Activated CD4-positive, CD25-positive, alpha-beta regulatory T cell treated with anti-CD3 and anti-CD28 coated beads, Interleukin-2, amount 50 U/mL, for 24 hours (primary cell): ENCODE measurements around the gene RUBCNL.

Experiments
- ATAC-seq, 2 donors: fragments of 150-1000 bp; cut with Tn5 transposase; one replicate each; pipeline ENCODE4 v1.10.0; 2021; ENCODE audit warnings: mild to moderate bottlenecking in 1 of 2, moderate library complexity in 1 of 2

The RUBCNL gene

DNA sequence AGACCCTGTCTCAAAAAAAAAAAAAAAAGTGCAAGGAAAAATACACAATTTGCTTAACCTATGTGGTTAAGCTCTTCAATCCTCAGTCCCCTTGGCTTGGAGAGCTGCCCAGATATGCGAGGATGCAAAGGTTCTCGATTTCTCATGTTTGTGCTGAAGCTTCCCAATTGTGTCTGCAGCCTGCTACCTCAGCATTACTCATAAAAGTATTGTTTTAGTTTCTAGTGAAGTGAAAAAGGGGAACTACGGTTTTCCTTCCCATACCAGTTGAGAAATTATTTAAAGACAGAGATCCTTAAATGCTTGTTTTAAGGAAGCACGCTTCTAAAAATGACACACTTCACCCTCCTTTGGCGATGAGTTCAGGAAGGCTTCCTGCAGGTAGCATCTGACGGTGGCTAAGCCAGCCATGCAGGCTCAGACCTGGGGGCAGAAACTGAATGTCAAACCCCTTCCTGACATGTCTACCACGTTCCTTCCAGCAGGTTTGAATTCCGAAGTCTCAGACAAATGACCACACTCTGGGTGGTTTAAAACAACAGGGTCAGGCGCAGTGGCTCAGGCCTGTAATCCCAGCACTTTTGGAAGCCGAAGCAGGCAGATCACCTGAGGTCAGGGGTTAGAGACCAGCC, 47.9 kb downstream of the RUBCNL start:
- ATAC-seq, result no peak

DNA sequence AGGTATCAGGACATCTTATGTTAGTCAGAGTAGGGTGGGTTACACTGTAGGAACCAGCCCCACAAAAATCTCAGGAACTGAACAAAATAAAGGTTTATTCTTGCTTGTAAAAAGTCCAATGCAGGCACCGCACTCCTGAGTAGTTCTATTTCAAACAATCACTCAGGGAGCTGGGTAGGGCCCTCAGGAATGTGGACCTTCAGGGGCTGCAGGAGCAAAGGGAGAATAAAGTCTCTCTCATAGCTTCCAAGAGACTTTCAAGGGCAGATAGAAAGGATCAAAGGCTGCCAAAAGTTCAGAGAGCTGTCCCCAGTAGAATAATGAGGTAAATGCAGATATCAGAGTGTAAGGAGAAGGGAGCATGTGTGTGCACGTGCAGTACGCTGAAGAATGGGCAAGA, 49.4 kb downstream of the RUBCNL start:
- ATAC-seq, result no peak

DNA sequence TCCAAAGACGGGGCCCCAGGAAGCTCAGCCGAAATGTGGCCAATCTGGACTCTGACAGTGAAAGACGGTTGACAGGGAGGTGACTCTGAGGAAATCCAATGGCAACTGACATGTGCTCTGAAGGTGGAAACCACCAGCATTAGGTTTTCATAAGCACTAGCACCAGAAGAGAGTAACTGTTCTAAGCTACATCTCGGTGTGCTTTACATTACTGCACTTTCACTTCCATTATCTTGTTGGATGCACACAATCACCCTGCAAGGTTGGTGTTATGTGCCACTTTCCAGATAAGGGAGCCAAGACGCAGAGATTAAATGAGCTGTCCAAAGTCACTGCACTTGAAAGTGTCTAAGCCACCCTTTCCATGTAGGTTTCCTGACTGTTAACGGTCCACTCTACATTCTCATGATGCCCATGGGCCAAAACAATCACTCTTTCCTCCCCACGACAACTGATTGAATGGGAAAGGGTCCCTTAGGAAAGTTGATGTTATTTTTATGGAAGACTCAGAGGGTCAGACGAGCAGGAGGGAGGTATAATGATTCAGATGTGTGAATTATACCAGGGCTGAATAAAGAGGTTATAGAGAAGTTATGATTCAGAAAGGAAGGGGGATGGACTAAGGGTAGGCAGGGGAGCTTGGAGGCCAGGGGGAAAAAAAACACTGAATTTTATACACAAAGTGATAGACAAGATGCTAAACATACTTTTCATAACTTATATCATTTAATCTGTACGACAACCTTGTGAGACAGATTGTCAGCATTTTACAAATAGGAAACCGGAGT, 52.8 kb downstream of the RUBCNL start:
- no peak for ATAC-seq

DNA sequence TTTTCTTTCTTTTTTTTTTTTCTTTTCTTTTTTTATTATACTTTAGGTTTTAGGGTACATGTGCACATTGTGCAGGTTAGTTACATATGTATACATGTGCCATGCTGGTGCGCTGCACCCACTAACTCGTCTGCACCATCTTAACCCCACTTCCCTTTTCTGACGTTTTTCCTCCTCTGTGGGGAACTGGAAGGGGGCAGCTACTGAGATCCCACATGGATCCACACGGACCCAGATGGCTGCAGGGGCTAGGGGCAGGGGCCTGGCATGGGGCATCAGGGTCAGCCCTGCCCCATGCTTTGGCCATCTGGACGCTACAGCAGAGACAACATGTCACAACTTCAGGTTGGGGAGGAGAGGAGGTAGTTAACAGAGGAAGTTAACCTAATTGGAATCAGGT, 54.3 kb downstream of the RUBCNL start:
- ATAC-seq, result no peak

DNA sequence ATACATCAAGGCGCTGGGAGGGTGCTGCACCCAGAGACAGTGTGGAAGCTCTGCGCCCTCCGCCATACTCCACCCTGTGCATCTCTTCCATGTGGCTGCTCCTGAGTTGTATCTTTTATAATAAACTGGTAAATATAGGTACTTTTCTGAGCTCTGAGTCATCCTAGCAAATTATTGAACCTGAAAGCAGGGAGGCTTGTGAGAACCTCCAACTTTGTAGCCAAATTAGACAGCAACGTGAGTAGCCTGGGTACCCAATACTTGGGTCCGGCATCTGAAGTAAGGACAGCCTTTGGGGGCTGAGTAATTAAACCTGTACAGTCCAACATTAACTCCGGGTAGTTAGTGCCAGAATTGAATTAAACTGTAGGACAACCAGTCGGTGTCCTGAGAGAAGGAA, 57.4 kb downstream of the RUBCNL start:
- no peak for ATAC-seq

DNA sequence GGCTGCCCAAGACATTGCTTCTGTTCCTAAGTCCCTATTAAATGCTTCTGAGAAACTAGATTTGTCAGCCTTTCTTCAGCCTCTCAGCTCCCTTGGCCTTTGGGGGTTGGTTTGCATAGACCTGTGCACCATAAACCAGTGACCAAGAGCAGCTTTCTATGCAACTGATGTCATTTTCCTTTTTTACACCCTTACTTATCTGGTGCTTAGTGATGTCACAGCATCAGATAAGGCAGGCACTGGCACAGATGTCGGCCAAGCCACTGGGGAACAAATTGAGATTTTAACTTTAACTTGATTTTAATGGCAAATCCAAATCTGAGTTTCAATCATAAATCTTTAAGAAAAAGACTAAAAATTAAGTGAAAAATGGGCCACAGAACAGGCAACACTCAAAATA, 59.8 kb downstream of the RUBCNL start:
- ATAC-seq, result no peak

DNA sequence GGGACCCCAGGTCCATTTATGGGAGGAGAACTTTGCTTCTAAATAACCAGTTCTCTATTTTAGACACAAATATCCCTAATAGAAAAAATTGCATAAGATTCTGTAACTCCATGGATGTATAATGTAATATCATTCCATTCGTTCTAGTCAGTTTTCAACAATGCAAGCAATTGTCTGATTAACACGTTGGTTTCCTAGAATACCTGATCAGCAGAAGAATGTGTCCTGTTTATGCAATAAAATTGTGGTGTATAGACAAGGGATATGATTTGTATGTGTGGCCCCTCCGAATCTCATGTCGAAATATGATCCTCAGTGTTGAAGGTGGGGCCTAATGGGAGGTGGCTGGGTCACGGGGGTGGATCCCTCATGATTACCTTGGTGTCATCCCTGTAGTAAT, 62.1 kb downstream of the RUBCNL start:
- no peak for ATAC-seq

DNA sequence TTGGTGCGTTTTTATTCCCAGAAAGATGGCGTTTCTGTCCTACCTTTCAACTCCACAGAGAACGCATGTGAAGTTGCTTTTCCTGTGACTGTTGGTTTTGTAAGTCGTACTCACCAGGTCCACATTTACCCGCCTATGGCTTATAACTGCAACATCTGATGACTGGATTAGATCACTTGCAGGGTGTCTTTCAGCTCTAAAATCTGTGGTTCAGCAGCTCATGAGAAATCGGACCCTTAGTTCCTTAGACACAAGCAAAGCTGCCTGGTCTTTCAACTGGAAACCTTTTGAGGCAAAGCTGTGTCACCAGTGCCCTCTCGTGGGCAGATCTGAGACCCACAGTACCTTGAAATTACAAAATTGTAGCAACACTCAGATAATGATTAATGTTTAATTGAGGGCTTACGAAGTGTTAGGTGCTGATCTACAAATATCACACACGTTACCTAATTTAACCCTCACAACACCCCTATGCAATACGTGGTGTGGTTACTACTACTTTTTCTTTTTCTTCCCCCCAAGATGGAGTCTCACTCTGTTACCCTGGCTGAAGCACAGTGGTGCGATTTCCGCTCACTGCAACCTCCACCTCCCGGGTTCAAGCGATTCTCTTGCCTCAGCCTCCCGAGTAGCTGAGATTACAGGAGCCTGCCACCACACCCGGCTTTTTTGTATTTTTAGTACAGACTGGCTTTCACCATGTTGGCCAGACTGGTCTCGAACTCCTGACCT, 65.4 kb downstream of the RUBCNL start:
- ATAC-seq, result peak; percentile 71 to 76

DNA sequence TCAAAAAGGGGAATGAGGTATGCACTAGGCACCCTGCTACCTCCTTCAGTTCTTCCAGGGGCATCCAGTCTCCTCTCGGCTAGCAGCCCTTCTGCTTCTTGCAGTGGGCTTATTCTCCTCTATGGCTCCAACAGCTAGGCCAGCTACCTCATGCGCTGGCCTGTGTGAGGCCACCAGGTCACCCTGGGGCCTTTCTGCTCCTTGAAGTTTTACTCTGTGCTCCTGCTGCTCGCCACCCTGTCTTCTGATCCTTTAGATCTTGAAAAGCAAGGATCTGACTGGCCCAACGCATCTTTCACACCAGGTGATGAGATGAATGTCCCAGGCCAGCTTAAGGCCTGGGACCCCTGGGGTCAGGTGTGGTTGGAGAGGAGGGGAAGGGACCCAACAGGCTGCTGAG, 66.2 kb downstream of the RUBCNL start:
- ATAC-seq, result no peak

DNA sequence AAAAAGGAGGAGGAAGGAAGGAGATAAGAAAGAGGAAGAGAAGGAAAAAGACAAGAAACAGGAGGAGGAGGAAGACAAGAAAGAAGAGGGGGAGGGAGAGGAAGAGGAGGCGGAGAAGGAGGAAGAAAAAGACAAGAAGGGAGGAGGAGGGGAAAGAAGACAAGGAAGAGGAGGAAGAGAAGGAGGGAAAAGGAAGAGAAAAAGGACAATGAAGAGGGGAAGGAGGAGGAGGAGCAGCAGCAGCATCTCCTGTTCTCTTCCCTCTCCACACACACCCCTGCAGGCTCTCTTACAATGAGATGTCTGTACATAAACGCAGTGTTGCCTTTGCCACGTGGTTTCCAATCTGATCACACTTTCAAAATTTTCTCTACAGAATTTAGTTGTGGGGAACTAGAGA, 66.6 kb downstream of the RUBCNL start:
- ATAC-seq, result no peak

DNA sequence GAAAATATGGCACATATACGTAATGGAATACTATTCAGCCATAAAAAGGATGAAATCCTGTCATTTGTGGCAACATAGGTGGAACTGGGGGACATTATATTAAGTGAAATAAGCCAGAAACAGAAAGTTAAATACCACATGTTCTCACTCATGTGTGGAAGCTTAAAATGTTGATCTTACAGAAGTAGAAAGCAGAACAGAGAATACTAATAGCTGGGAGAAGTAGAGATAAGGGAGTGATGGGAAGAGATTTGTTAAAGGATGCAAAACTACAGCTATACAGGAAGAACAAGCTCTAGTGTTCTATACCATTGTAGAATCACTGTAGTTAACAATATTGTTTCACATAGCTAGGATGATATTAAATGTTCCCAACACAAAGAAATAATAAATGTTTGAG, 68.1 kb downstream of the RUBCNL start:
- ATAC-seq, result no peak

DNA sequence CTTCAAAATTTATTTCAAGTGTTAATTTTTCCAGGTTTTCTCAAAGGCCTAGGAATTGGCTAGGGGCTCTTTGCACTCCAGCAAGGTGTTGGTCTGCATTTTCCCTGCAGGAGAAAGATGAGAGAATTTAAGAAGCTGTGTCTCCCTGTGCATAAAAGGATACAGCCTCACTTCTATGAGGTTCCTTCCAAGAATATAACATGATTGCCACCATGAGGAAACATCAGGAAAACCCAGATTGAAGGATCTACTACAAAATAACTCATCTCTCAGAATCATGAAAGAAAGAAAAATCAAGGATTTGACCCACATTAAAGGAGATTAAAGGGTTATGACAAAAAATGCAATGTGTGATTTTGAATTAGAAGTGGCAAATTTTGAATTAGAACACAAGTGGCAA, 69.9 kb downstream of the RUBCNL start:
- no peak for ATAC-seq

DNA sequence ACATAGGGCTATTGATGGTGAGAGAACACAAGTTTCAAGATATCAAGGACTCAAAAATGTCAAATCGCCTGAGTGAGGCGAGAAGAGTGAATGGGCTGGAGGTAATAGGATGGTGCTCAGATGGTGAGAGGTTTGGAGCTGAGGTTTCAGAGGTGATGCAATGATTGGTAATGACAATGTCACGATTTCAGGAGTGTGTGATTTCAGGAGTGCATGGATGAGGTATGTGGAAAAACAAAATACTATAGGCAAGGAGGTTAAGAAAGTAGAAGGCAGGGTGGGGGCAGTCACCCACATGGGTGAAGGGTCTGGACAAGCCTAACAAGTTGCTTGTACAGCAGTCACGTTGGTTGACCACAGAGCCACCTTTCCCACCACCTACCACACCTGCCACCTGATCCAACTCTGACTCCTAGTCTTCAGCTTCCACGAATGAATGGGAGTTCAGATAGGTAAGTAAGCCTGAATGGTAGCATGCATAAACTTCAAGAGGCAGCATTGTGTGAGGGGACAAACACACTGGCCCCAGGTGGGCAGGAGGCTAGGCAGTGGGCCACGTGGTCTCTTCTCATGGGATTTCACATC, 71.5 kb downstream of the RUBCNL start:
- ATAC-seq, result no peak

DNA sequence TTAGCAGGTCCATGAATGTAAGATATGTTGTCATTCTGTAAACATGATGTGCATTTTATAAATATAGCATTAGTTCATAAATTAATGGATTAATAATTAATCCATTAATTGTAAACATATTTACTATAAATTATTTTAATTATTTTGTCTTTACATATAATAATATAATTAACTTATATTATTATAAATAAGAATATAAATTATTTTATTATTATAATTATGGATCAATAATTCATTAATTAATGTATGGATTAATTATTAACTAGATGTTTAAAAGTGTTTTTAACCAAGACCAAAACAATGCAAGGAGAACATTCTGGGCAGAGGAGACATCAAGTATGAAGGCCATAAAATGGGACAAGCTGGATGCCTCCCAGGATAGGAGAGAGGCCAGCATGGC, 72.0 kb downstream of the RUBCNL start:
- no peak for ATAC-seq

DNA sequence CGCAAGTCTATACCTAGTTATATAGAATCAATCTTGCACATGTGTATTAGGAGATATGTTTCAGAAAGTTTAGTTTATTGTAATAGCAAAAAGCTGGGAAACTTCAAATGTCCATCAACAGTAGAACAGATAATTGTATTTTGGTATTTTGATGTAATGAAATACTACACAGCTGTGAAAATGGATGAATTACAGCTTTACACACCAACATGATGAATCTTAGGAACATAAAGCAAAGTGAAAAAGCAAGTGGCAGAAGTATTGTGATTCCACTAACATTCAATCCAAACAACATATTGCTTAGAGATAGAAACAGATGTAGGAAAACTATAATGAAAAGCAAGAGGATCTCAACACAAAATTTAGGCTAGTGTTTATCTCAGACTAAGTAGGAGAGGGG, 72.5 kb downstream of the RUBCNL start:
- no peak for ATAC-seq

DNA sequence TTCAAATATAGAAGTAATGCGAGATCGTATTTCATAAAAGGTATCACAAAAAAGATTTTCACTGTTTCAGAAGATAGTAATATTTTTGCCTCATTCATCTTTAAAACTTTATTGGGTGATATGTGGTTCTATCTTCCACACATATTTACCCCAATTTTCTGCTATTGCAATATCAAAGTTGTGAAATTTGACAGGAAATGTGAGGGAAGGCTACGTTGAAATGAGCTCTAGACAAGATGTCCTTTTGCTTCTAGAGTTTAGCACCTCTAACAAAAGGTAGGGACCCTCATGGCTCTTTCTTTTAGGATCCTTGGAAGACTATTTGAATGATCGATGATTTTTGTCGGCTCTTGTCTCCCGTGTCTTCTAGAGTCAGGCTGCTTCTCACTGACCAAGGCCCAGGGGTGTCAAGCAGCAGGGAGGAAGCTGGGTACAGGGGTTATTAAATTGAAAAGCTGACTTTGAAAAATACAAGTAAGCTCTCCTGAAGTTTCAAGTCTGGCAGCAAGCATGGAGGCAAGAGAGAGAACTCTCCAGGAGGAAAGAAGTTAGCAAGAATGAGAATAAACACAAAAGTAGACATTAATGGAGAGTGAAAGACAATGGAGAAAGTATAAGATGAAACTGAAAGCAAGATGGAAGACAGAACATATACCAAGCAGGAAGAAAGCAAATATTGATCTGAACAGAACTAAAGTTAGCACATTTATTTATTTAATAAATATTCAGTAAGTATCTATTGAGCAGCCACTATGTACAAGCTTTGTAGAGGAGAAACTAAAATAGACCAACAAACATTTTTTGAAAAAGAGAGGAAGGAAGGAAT, 73.4 kb downstream of the RUBCNL start:
- no peak for ATAC-seq

DNA sequence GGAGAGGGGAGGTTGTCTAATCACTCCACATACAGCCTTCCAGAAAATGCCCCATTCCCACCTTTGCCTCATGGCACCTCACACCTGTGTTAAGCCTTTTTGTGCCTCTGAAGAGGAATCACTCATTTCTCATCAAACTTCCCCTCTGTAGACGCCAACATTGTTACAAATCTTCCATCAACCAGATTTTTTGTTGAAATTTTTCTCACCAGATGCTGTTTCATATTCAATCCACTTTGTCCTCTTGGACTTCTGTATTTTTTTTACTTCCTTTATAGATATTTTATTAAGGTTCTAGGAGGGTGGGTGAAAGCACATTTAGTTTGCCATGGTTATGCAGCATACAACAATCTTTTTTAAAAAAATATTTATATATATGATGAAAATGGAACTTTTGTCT, 74.0 kb downstream of the RUBCNL start:
- ATAC-seq, result no peak

DNA sequence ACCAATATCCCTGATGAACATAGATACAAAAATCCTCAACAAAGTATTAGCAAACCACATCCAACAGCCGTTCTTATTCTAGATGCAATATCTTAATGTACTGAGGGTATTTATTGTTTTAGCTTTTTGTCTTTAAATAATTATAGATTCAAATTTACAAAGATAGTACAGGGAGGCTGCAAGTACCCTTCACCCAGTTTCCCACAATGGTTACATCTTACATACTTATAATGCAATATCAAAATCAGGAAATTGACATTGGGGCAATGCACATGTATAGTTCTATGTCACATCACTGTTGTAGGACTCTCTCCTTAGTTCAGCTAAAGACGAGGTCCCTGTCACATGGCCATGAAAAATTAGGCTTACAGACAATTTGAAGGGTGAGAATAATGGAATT, 75.8 kb downstream of the RUBCNL start:
- ATAC-seq, result no peak

DNA sequence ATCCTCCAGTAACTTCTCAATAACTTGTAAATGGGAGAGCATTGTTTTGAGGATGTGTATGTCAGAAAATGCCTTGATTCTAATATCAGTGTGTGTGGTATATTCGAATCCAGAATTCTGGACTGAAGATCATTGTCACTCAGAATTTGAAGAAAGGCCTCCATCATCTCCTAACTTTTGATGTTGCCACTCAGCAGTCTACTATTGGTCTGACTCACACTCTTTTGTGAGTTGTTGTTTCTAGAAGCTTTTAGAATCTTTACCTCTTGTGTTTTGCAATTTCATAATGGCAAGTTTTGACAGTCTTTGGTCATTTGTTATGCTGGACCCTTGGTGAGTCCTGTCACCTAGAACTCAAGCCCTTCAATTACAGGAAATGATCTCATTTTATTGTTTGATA, 77.0 kb downstream of the RUBCNL start:
- no peak for ATAC-seq

DNA sequence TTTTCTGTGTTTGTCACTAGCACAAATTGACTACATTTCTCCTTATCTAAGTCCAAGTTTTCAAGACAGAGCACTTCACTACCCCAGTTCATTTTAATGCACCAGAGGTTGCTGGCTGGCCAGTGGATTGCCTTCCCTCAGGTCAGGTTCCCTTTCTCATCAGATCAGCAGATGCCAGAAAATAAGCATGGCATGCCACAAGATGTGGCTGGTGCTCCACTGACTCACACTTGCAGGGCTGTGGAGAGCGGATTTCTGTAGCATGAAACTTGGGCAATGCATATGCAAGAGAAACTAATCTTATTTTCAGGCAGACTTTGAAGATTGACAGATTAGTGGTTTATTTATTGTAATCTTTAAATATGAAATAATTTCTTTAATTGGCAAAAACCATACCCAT, 79.5 kb downstream of the RUBCNL start:
- ATAC-seq, result no peak

DNA sequence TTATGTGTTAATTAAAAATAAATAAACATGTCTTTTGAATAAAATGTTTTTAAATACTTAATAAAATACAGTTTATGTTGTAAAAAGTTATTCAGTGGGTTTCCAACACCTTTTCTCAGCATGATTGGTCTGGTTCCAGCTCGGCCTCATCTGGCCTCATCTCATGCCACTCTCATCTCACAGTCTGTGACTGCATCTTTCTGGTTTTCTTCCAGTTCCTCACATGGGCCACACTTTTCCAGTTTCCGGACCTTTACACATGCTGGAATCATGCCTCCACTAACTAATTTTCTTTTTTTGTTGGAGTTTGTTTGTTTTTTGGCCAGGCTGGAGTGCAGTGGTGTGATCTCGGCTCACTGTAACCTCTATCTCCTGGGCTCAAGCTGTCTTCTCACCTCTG, 82.5 kb downstream of the RUBCNL start:
- ATAC-seq, result no peak

DNA sequence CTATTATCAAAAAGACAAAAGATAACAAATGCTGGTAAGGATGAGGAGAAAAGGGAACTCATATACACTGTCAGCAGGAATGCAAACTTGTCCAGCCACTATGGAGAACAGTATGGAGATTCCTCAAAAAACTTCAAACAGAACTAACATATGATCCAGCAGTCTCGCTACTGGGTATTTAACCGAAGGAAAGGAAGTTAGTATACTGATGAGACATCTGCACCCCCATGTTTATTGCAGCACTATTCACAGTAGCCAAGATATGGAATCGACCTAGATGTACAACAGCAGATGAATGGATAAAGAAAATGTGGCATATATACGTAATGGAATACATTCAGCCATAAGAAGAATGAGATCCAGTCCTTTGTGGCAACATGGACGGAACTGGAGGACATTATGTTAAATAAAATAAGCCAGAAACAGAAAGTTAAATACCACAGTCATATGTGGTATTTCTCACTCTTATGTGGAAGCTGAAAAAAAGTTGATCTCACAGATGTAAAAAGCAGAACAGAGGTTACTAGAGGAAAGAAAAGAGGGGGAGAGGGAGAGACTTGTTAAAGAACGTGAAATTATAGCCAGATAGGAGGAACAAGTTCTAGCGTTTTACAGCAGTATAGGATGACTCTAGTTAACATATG, 83.2 kb downstream of the RUBCNL start:
- ATAC-seq, result no peak
